Measurements from ENCODE around the gene TPRA1. TPM values are rescaled to one million over a fixed set of nuclear protein-coding genes. Genes with fewer than 3 reads are reported as not detected.

Gene TPRA1
- total RNA-seq, 4 donors from 2014 or later = 19.9 to 43.1 (median 33.1) TPM

- no peaks in the 10 kb centered on the region for H3K27me3 ChIP-seq
- H3K4me1 ChIP-seq = peaks cover 18 to 33% (median 23%) of the 10 kb centered on the region in 4 donors
- 91% methylated on average over 8 of the region's 8 CpGs for WGBS
- no peak for TF ChIP-seq POLR2AphosphoS5 (IDR thresholded peaks at IDR 0.05)
- no peaks in the 10 kb centered on the region for H3K36me3 ChIP-seq
- intact Hi-C loops (cut with DNase I) = loop anchor here (5.0 to 10.0 kb wide), 3 partner anchors 560 to 868 kb away; partner anchors contain the start of gene PLXNA1
- no peak overlapping the region for H3K4me3 ChIP-seq
- no peaks in the 10 kb centered on the region for H3K9me3 ChIP-seq
- DNase-seq (ENCODE audit: extremely low spot score) = no peak
- no peak overlapping the region for H3K27ac ChIP-seq (replicated peaks in 1 of 4)
These were observed 45.3 kb downstream of the TPRA1 start for GRCh38 chr3:127545216-127545615.

- H3K36me3 ChIP-seq = no peaks in the 10 kb centered on the region
- intact Hi-C loops (cut with DNase I) = loop anchor here (5.0 to 10.0 kb wide), 3 partner anchors 560 to 868 kb away; partner anchors contain the start of gene PLXNA1
- H3K27me3 ChIP-seq = no peaks in the 10 kb centered on the region
- no peak overlapping the region for H3K27ac ChIP-seq (replicated peaks in 1 of 4)
- TF ChIP-seq CTCF (IDR thresholded peaks at IDR 0.05) = no peak
- TF ChIP-seq EP300 (IDR thresholded peaks at IDR 0.05) = no peak
- no peak for TF ChIP-seq POLR2A (IDR thresholded peaks at IDR 0.05; ENCODE audit: low read depth)
- TF ChIP-seq POLR2AphosphoS5 (IDR thresholded peaks at IDR 0.05) = no peak
- no peaks in the 10 kb centered on the region for H3K9me3 ChIP-seq
- H3K4me1 ChIP-seq = peaks cover 18 to 33% (median 23%) of the 10 kb centered on the region in 4 donors
- no peak for DNase-seq (ENCODE audit: extremely low spot score)
- WGBS = 66% methylated on average over 5 of the region's 9 CpGs
- H3K4me3 ChIP-seq = no peak overlapping the region
These were observed 45.7 kb downstream of the TPRA1 start for GRCh38 chr3:127544803-127545201.

GRCh38 chr3:127544192-127544802 lies 46.2 kb downstream of the TPRA1 start:
- no peaks in the 10 kb centered on the region for H3K27me3 ChIP-seq
- no peak for TF ChIP-seq POLR2AphosphoS5 (IDR thresholded peaks at IDR 0.05)
- TF ChIP-seq EP300 (IDR thresholded peaks at IDR 0.05) = no peak
- TF ChIP-seq CTCF (IDR thresholded peaks at IDR 0.05) = peak; percentile 68 to 84 (median 76)
- no peak overlapping the region for H3K4me3 ChIP-seq
- DNase-seq (ENCODE audit: extremely low spot score) = no peak
- H3K27ac ChIP-seq (replicated peaks in 1 of 4) = no peak overlapping the region
- H3K9me3 ChIP-seq = no peaks in the 10 kb centered on the region
- intact Hi-C loops (cut with DNase I) = loop anchor here (10.0 kb wide), 1 partner anchor 559 kb away; the partner anchor contains the start of gene PLXNA1
- peaks cover 18 to 33% (median 23%) of the 10 kb centered on the region in 4 donors for H3K4me1 ChIP-seq
- H3K36me3 ChIP-seq = no peaks in the 10 kb centered on the region
- 93% methylated on average over 3 of the region's 10 CpGs for WGBS

GRCh38 chr3:127543441-127543840 lies 47.1 kb downstream of the TPRA1 start:
- no peak overlapping the region for H3K4me3 ChIP-seq

More at GRCh38 chr3:127543441-127543840, 47.1 kb downstream of the TPRA1 start:
- TF ChIP-seq POLR2A (IDR thresholded peaks at IDR 0.05; ENCODE audit: low read depth) (no peak), CTCF (IDR thresholded peaks at IDR 0.05) (no peak), EP300 (IDR thresholded peaks at IDR 0.05) (no peak), POLR2AphosphoS5 (IDR thresholded peaks at IDR 0.05) (no peak)
- Histone ChIP-seq H3K27me3 (no peaks in the 10 kb centered on the region), H3K36me3 (no peaks in the 10 kb centered on the region), H3K27ac (replicated peaks in 1 of 4) (no peak overlapping the region), H3K4me1 (peaks cover 17 to 32% (median 23%) of the 10 kb centered on the region in 4 donors), H3K9me3 (no peaks in the 10 kb centered on the region)
- WGBS = 91% methylated on average over 12 of the region's 12 CpGs
- no peak for DNase-seq (ENCODE audit: extremely low spot score)
- intact Hi-C loops (cut with DNase I) = loop anchor here (10.0 kb wide), 1 partner anchor 559 kb away; the partner anchor contains the start of gene PLXNA1

All from esophagus muscularis mucosa (tissue), 4 donors.